8988T (cell line): Measurements from ENCODE around the gene COX19.

Experiments
- DNase-seq: peaks from one replicate; pipeline ENCODE4 v3.0.0; 2011

Gene COX19

DNA sequence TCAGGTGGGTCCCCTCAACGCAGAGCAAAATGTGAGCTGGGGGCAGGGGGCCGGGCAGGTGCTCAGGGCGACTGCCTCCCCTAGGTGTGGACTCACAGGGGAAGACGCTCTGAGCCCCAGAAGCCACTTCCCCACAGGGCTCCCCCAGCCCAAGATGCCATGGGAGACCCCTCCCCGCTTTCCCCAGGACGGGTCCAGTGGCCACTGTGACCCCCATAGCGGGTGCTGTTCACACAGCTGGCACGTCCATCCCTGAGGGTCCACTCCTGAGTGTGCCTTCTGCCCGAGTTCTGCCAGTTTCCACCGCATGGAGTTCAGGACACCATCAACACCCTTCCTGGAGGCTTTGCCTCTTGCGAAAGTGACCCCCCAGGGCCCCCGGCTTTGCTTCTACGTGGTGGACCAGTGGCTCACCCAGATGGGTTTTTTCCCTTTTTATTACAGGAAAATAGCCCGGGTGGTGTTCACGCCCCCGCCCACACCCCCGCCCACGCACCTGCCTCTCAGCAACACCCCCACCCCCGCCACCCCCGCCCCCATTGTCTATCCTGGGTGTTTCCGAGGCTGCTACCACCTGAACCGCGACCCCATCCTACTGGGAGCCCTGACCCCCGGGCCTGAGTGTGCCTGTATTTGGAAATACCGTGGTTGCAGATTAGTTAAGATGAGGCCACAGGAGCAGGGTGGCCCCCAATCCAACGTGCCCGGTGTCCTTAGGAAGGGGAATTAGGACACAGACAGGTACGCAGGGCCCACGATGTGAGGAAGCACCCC, 52.8 kb downstream of the COX19 start:
- DNase-seq, result no peak

DNA sequence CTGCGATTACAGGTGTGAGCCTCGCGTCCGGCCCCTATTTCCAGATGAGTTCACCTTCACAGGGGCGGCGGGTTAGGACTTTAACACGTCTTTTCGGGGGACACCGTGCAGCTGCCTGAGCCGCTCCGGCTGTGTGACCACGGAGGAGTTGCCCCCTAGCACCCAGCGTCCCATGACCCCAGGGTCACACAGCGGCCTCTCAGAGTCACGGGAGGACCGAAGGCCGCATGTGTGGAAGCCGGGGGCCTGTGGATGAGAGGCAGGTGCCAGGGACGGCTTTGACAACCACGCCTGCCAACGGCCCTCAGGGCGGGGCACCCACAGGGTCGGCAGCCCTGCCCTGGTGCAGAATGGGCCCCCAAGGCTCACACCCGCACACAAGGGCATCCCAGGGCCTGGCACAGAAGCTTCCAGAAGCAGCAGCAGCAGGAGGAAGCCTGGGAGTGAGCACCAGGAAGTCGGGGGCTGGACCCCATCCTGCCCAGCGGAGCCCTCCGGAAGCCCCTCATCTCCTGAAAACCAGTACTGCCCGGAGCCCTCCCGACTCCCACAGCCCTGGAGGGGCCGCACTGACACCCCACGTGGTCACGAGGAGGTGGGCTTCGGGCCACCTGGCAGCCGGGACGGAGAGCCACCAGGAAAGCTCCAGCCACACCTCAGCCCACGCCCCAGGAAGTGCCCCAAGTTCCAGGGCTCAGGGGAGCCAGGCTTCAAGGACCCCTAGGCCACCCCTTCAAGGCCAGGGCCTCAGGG, 53.6 kb downstream of the COX19 start:
- DNase-seq, result no peak

DNA sequence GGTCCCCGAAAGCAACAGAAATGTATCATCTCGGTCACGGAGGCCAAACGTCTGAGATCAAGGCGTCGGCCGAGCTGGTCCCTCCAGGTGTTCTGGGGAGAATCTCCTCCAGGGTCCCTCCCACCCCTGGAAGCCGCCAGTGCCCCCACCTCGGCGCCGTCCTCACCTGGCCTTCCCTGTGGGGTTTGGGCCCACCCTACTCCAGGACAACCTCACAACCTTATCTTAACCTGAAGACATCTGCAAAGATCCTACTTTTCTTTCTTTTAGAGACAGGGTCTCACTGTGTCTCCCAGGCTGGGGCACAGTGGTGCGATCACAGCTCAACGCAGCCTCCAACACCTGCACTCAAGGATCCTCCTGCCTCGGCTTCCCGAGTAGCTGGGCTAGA, 54.3 kb downstream of the COX19 start:
- no peak for DNase-seq

DNA sequence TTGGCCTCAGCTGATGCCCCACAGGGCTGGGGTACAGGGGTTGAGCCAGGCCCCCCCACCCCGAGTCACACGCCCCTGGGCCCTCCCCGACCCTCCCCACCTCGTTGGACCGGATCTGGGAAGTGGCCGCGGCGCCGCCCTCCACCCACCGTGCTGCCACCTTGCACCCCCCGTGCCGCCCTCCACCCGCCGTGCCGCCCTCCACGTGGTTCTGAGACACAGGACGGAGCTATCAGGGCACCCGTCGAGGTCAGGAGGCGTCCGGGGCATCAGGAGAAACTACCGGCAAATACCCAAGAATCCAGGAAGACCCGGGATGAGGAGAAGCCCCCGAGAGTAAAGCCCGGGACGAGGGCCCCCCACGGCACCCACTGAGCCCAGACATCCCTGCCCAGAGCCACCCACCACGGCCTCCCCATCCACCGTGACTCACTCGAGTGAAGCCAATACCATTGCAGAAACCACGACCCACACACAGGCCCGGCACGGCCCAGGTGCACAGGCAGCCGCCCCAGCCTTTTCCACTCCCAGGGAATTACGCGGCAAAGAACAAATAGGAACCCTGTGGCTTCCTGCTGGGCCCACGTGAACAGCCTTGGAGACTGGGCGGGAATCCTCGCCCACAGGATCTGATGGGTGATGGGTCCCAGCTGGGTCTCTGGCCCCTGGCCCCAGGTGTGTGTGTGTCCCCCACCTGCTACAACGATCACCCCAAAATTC, 54.8 kb downstream of the COX19 start:
- DNase-seq, result no peak

DNA sequence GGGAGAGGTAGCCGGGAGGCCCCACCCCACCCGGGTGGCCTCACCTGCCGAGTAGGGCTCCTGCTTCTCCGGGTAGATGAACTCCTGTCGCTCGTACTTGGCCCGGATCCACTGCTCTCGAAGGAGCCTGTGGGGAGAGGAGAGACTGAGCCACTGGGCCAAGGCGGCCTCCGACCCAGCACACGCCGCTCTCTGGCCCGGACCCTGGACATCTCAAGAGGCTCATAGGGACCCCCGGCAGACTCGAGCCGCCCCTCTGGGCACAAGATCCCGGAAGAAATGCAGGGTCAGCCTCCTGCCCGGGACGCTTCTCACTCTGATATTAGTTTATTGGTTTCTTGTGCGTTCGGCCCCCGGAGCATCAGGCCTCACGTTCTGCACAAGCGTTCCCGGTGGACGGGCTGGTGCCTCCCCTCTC, 55.4 kb downstream of the COX19 start:
- DNase-seq, result no peak

DNA sequence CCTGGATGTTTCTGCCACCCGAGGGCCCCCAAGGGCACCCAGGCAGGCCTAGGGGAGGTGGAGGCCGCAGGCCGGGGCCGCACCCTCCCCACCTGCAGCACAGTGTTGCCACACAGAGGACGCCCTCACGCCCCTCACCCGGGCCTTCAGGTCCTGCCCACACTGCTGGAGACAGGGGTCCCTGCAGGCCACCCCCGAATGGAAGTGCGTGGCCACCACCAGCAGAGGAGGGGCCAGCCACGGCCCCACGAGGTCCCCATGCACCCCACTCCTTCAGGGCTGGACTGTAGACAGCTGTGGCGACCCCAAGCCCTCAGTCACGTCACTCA, 56.3 kb downstream of the COX19 start:
- DNase-seq, result no peak

DNA sequence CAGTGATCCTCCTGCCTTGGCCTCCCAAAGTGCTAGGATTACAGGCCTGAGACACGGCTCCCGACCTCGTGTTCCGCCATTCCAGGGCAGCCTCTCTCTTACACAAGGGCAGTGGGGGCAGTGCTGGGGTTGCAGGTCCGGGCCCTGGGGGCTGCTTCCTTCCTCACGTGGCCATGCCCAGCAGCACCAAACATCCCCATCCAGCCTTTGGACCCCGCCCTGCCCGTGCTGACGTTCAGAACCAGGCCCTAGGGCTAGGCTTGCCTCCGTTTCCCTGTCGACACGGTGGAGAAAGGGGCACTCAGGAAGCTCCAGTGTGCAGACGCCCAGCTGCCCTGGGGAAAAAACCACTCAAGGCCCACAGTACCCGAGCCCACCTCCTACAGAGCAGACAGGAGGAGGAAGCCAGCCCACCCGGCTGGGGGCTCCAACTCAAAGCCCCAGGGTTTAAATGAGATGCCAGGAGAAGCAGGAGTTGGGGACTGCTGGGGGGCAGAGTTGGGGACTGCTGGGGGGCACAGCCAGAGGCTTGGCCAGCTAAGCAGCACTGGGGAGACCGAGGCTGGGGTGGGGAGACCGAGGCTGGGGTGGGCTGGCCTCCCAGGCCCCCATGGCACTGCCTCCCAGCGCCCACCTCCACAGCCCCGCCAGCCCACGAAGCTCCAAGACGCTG, 56.8 kb downstream of the COX19 start:
- DNase-seq, result no peak

DNA sequence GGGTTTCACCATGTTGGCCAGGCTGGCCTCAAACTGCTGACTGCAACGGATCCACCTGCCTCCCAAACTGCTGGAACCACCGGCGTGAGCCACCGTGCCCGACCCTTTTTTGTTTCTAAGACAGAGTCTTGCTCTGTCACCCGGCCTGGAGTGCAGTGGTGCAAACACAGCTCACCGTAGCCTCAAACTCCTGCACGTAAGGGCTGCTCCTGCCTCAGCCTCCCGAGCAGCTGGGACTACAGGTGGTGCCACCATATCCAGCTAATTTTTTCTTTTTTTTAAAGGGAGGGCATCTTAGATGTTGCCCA, 57.3 kb downstream of the COX19 start:
- no peak for DNase-seq

DNA sequence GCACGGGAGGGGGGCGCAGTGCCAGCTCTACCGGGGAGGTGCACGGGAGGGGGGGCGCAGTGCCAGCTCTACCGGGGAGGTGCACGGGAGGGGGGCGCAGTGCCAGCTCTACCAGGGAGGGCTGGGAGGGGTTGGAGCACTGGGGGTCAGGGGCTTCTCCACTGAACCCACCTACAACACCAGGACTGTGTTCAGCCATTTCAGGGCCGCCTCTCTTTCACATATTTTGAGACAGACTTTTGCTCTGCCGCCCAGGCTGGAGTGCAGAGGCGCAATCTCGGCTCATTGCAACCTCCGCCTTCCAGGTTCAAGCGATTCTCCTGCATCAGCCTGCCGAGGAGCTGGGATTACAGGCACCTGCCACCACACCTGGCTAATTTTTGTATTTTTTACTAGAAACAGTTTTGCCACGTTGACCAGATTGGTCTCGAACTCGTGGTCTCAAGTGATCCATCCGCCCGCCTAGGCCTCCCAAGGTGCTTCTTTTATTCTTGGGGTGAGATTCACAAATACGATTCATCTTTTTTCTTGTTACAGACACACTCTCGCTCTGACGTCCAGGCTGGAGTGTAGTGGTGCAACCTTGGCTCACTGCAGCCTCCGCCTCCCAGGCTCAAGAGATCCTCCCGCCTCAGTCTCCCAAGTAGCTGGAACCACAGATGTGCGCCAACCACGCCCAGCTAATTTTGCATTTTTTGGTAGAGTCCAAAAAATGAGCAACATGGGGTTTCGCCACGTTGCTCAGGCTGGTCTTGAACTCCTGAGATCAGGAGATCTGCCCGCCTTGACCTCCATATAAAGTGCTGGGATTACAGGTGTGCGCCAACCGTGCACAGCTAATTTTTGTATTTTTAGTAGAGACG, 57.9 kb downstream of the COX19 start:
- no peak for DNase-seq

DNA sequence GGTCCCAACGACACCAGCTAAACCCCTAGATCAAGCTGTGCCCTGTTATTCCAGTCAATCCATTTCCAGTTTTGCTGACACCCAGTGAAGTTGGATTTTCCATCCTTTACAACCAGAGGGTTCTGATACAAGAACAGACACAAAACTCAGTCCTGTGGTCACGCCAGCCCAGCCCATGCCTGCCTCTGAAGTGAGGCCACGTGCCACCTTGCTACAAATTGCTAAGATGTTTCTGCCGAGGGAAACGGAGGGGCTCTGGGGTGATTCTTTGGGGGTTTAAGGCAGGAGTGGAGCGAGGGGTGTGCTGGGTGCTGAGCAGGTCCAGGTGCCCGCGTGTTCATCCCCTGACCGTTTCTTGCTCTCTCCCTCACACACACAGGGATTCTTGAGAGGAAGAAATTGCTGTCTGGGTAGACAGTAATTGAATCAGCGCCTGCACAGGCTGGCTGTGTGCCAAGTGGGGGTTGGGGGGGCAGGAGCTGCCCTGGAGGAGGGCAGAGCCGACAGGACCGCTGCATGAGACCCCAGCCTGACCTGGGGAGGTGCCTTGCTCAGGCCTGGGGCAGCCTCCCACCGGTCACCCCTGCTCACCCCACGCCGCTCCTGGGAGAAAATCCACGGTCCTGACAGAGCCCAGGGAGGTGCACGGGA, 58.9 kb downstream of the COX19 start:
- no peak for DNase-seq
